HepG2 (cell line): ENCODE results near the gene CELF5. TPM values are rescaled to one million over a fixed set of nuclear protein-coding genes. Genes with fewer than 3 reads are reported as not detected.

Experiments used
- ARNT ChIP-seq: fragments of 450-650 bp; IDR thresholded peaks from 2 replicates; pipeline ENCODE4 v1.6.1; 2017
- BCL6 ChIP-seq: IDR thresholded peaks from 2 replicates; pipeline ENCODE4 v1.6.1; 2016; ENCODE audit warnings: missing genetic modification reagents, missing compliant biosample characterization
- CAMTA2 ChIP-seq: sonication (generic); formaldehyde crosslinking; IDR thresholded peaks from 2 replicates; pipeline ENCODE4 v1.4.0; 2020; ENCODE audit warnings: mild to moderate bottlenecking, missing genetic modification reagents, borderline replicate concordance
- CC2D1A ChIP-seq: sonication (generic); formaldehyde crosslinking; IDR thresholded peaks from 2 replicates; pipeline ENCODE4 v1.8.1; 2023; ENCODE audit warnings: mild to moderate bottlenecking, missing genetic modification reagents
- CENPT ChIP-seq: sonication (generic); formaldehyde crosslinking; IDR thresholded peaks from 2 replicates; pipeline ENCODE4 v1.8.0; 2022; ENCODE audit warnings: low read depth, mild to moderate bottlenecking, moderate library complexity, missing genetic modification reagents
- CSRNP2 ChIP-seq: sonication (generic); formaldehyde crosslinking; conservative IDR thresholded peaks from 2 replicates; pipeline ENCODE4 v1.8.0; 2022; ENCODE audit warnings: low read depth, missing genetic modification reagents
- FOXC1 ChIP-seq: sonication (generic); formaldehyde crosslinking; IDR thresholded peaks from 2 replicates; pipeline ENCODE4 v1.8.0; 2022; ENCODE audit warnings: mild to moderate bottlenecking, missing genetic modification reagents, borderline replicate concordance
- HOXA5 ChIP-seq: sonication (generic); formaldehyde crosslinking; IDR thresholded peaks from 2 replicates; pipeline ENCODE4 v1.4.0; 2020; ENCODE audit warnings: missing genetic modification reagents
- IKZF1 ChIP-seq: fragments of 450-650 bp; IDR thresholded peaks from 2 replicates; pipeline ENCODE4 v1.7.1; 2016
- IRX3 ChIP-seq: sonication (generic); formaldehyde crosslinking; IDR thresholded peaks from 2 replicates; pipeline ENCODE4 v1.8.1; 2023; ENCODE audit warnings: mild to moderate bottlenecking, low read depth, missing genetic modification reagents, borderline replicate concordance
- KMT2A ChIP-seq: sonication (generic); formaldehyde crosslinking; IDR thresholded peaks from 2 replicates; pipeline ENCODE4 v1.4.0; 2020; ENCODE audit warnings: missing genetic modification reagents
- MTA1 ChIP-seq: sonication (generic); formaldehyde crosslinking; IDR thresholded peaks from 2 replicates; pipeline ENCODE4 v1.4.0; 2020; ENCODE audit warnings: missing genetic modification reagents, mild to moderate bottlenecking, borderline replicate concordance
- MXD3 ChIP-seq: IDR thresholded peaks from 2 replicates; pipeline ENCODE4 v1.6.1; 2016; ENCODE audit warnings: mild to moderate bottlenecking, missing biosample characterization, missing genetic modification reagents
- NCOR1 ChIP-seq: fragments of 200-600 bp; sonication (generic); IDR thresholded peaks from 2 replicates; pipeline ENCODE4 v1.7.0; 2017; ENCODE audit warnings: antibody characterized with exemption, low read length, borderline replicate concordance
- NR2F6 ChIP-seq, 2 experiments: IDR thresholded peaks; 2 replicates each; pipeline ENCODE4 v1.6.1; 2016; ENCODE audit warnings: antibody characterized with exemption in 1 of 2, mild to moderate bottlenecking in 1 of 2
- PRMT3 ChIP-seq: sonication (generic); formaldehyde crosslinking; IDR thresholded peaks from 2 replicates; pipeline ENCODE4 v1.8.1; 2022; ENCODE audit warnings: low read depth, mild to moderate bottlenecking, moderate library complexity, missing genetic modification reagents, borderline replicate concordance
- RBAK ChIP-seq: sonication (generic); formaldehyde crosslinking; IDR thresholded peaks from 2 replicates; pipeline ENCODE4 v1.5.1; 2020; ENCODE audit warnings: mild to moderate bottlenecking, missing genetic modification reagents
- STAT6 ChIP-seq: sonication (generic); formaldehyde crosslinking; IDR thresholded peaks from 2 replicates; pipeline ENCODE4 v1.4.0; 2020; ENCODE audit warnings: missing genetic modification reagents, mild to moderate bottlenecking, borderline replicate concordance
- TBX2 ChIP-seq: sonication (generic); formaldehyde crosslinking; IDR thresholded peaks from 2 replicates; pipeline ENCODE4 v1.5.0; 2020; ENCODE audit warnings: missing genetic modification reagents, mild to moderate bottlenecking, borderline replicate concordance
- ZBTB20 ChIP-seq: sonication (generic); formaldehyde crosslinking; IDR thresholded peaks from 2 replicates; pipeline ENCODE4 v1.8.1; 2023; ENCODE audit warnings: missing genetic modification reagents, low read depth, mild to moderate bottlenecking, borderline replicate concordance
- ZNF264 ChIP-seq: sonication (generic); formaldehyde crosslinking; IDR thresholded peaks from 2 replicates; pipeline ENCODE4 v1.4.0; 2020; ENCODE audit warnings: missing genetic modification reagents
- ZNF329 ChIP-seq: sonication (generic); formaldehyde crosslinking; IDR thresholded peaks from 2 replicates; pipeline ENCODE4 v1.9.0; 2021; ENCODE audit warnings: low read depth, mild to moderate bottlenecking, missing genetic modification reagents
- ZNF335 ChIP-seq: sonication (generic); formaldehyde crosslinking; IDR thresholded peaks from 2 replicates; pipeline ENCODE4 v1.4.0; 2020; ENCODE audit warnings: missing genetic modification reagents
- ZNF569 ChIP-seq: sonication (generic); formaldehyde crosslinking; IDR thresholded peaks from 2 replicates; pipeline ENCODE4 v1.5.0; 2020; ENCODE audit warnings: mild to moderate bottlenecking, missing genetic modification reagents, moderate library complexity, borderline replicate concordance
- ZNF780A ChIP-seq: sonication (generic); formaldehyde crosslinking; IDR thresholded peaks from 2 replicates; pipeline ENCODE4 v1.8.0; 2022; ENCODE audit warnings: mild to moderate bottlenecking, missing genetic modification reagents, moderate library complexity
- ZSCAN9 ChIP-seq: IDR thresholded peaks from 2 replicates; pipeline ENCODE4 v1.6.1; 2016; ENCODE audit warnings: borderline replicate concordance
- polyA plus RNA-seq, 8 experiments: library from polyadenylated mRNA; depleted of rRNA in 3 of 8; stranded (reverse) in 7 of 8; unstranded in 1 of 8; fragments of >200 nt; fragmentation: Illumina TruSeq in 4 of 8; extraction: Trizol in 4 of 8; gene quantifications; 2 replicates each; pipeline versions ENCODE4 v1.2.1 to v1.2.3, GENCODE V29; 2011 to 2016; ENCODE audit warnings: low read depth in 4 of 8, missing spikeins in 1 of 8, mixed read lengths in 1 of 8; ENCODE audit not compliant: insufficient read depth in 1 of 8
- total RNA-seq, 5 experiments: library from RNA; depleted of rRNA; stranded (reverse); fragments of >200 nt; fragmentation: Illumina TruSeq; extraction: Trizol; gene quantifications; 2 replicates each; pipeline ENCODE4 v1.2.3, GENCODE V29; 2016; ENCODE audit warnings: low read depth in 1 of 5

CELF5 gene
- total and polyA plus RNA-seq, 2 of the 13 experiments (the other 11 are each of a cell fraction or from before 2014, with no cell fraction given), result 0.31 to 0.84 TPM

- TF ChIP-seq STAT6 (CRISPR knock-in tag), result no peak
- TF ChIP-seq ZNF335 (CRISPR knock-in tag), result no peak
- TF ChIP-seq CAMTA2 (CRISPR knock-in tag), result no peak
- TF ChIP-seq TBX2 (CRISPR knock-in tag), result 0 out of 2 replicates have a peak, but pooled peaks have one; percentile 21
- no peak for TF ChIP-seq ZNF780A
- TF ChIP-seq BCL6 (CRISPR knock-in tag), result no peak
- TF ChIP-seq RBAK (CRISPR knock-in tag), result no peak
- TF ChIP-seq KMT2A (CRISPR knock-in tag), result no peak
- TF ChIP-seq PRMT3 (CRISPR knock-in tag), result no peak
- no peak for TF ChIP-seq NR2F6 (IDR thresholded peaks at IDR 0.05)
- no peak for TF ChIP-seq NR2F6 (CRISPR knock-in tag; IDR thresholded peaks at IDR 0.05)
- TF ChIP-seq MXD3 (CRISPR knock-in tag), result no peak
- TF ChIP-seq ZNF264, result no peak
- TF ChIP-seq ARNT, result no peak
- TF ChIP-seq IRX3 (CRISPR knock-in tag), result no peak
- TF ChIP-seq IKZF1, result no peak
- TF ChIP-seq CENPT (CRISPR knock-in tag), result no peak
- TF ChIP-seq ZNF569, result no peak
- TF ChIP-seq CSRNP2 (CRISPR knock-in tag), result no peak
- TF ChIP-seq HOXA5 (CRISPR knock-in tag), result no peak
- TF ChIP-seq ZNF329 (CRISPR knock-in tag), result no peak
- TF ChIP-seq NCOR1, result no peak; the same call in 1 of the 2 replicates
- TF ChIP-seq FOXC1, result no peak
- no peak for TF ChIP-seq MTA1 (CRISPR knock-in tag)
- TF ChIP-seq ZSCAN9 (CRISPR knock-in tag), result no peak
- TF ChIP-seq CC2D1A, result no peak
- TF ChIP-seq ZBTB20 (CRISPR knock-in tag), result 0 out of 2 replicates have a peak, but pooled peaks have one; percentile 18
Observed at GRCh38 chr19:3284759-3285646, 60.5 kb downstream of the CELF5 start (continued).
